ENCODE measurements around the gene PLEKHA5.
A peak's percentile ranks its signal among the peaks of the same experiment; 100 is the strongest.
"Not testable (repeated sequence)": the region's sequence is repeated elsewhere in the genome, so short reads cannot be mapped to it uniquely, and the experiment has no call there.

PLEKHA5 gene, protein sequence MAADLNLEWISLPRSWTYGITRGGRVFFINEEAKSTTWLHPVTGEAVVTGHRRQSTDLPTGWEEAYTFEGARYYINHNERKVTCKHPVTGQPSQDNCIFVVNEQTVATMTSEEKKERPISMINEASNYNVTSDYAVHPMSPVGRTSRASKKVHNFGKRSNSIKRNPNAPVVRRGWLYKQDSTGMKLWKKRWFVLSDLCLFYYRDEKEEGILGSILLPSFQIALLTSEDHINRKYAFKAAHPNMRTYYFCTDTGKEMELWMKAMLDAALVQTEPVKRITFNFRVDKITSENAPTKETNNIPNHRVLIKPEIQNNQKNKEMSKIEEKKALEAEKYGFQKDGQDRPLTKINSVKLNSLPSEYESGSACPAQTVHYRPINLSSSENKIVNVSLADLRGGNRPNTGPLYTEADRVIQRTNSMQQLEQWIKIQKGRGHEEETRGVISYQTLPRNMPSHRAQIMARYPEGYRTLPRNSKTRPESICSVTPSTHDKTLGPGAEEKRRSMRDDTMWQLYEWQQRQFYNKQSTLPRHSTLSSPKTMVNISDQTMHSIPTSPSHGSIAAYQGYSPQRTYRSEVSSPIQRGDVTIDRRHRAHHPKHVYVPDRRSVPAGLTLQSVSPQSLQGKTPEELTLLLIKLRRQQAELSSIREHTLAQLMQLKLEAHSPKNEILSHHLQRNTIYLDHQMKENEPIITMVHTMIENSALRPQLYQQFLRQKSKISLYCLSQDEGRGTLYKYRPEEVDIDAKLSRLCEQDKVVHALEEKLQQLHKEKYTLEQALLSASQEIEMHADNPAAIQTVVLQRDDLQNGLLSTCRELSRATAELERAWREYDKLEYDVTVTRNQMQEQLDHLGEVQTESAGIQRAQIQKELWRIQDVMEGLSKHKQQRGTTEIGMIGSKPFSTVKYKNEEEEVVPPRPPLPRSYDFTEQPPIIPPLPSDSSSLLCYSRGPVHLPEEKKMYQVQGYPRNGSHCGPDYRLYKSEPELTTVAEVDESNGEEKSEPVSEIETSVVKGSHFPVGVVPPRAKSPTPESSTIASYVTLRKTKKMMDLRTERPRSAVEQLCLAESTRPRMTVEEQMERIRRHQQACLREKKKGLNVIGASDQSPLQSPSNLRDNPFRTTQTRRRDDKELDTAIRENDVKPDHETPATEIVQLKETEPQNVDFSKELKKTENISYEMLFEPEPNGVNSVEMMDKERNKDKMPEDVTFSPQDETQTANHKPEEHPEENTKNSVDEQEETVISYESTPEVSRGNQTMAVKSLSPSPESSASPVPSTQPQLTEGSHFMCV

DNA sequence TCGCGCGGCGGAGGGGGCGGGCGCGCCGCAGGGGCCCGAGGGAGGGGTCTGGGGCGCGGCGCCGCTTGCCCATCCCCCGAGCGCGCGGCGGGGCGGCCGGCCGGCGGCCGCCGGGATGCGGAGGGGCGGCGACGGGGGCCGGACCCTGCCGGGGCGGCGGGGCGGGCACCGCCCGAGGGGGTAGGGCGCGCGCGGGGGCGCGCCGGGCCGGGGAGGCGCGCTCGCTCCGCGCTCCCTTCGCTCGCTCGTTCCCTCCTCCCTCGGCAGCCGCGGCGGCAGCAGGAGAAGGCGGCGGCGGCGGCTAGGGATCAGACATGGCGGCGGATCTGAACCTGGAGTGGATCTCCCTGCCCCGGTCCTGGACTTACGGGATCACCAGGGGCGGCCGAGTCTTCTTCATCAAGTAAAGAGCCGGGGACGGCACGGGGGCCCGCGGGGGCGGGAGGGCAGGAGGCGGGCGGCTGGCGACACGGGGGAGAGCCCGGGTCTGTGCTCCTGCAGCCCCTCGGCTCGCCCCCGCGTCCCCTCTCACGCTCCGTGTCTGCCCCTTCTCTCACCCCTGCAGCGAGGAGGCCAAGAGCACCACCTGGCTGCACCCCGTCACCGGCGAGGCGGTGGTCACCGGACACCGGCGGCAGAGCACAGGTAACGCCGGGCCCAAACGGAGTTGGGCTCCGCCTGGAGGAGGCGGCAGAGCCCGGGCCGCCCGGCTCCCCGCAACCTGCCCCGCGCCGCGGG lies at the start of gene PLEKHA5:
Gene PLEKHA5, plus strand, starts transcription at position 248 of the 738 bp plus-strand sequence. Its CDS starts 67 bp downstream, at position 315.
- peak; percentile 42 for DNase-seq (ENCODE audit: low spot score)

DNA sequence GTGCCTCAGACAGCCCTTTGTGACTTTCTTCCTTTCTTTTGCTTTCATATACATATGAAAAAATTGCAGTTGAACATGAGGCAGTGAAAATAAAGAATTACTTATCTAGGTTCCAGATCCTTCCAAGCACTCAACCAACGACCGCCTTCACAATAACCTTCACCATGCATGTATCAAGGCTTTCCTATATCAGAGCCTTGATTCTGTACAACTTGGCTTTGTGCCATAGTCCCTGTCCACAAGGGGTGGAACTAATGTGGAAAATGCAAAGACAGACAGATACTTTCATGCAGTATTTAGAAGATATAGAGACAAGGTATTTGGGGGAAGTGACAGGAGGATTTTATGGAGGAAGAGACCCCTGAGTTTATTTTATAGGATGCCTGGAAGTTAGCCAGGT lies 48.6 kb upstream of the PLEKHA5 start:
- no peak for DNase-seq (ENCODE audit: low spot score)

DNA sequence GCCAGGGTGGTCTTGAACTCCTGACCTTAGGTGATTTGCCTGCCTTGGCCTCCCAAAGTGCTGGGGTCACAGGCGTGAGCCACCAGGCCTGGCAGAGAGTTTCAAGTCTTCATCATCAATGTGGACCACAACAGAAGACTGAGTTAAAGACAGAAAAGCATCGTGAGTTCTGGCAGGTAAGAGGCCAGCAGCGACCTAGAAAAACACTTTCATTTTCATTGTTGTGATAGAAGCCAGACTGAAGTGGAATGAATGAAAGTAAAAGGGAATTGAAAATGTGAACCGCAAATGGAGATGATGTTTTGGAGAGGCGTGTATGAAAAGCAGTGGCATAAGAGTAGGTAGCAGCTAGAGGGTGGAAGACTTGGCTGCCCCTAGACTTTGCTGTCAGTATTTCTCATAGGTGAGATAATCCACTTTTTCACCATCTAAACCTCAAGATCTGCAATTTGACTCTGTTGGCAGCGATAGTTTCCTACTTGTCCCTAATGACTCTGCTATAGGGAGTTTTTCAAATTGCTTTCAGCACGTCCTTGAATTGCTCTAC lies 47.1 kb upstream of the PLEKHA5 start:
- DNase-seq (ENCODE audit: low spot score) = no peak

DNA sequence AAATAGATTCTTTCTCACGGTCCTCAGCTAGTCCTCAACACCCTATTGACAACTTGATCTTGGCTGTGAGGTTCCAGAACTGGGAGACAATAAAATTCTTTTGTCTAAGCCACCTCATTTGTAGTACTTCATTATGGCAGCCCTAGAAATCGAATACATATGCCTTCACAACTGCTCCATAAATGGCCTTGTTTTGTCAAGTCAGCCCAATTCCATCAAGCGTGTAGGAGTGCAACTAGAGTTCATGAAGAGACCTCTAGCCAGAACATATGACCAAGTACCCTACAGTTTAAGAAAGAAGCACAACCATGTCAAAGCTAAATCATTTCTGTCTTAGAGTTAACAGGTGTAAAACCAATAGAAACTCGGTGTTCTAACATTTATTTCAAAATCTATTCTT lies 45.0 kb upstream of the PLEKHA5 start:
- no peak for DNase-seq (ENCODE audit: low spot score)

DNA sequence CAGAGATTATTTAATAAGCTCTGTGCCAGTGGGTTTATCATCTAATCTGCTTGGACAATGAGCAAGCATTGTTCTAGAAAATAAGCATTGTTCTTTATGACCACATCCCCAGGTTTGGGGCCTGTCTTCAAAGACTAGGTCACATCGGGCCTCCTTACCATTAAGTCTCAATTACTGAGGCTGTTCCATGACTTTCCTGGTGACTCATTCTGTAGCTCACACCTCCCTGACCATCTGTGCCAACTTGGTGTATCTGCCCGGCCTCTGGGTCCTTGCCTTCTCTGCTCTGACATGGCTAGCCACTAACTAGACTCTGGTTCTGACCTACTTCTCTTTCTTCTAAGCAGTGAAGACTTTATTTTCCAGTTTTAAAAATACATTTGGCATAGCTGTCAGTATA lies 44.4 kb upstream of the PLEKHA5 start:
- no peak for DNase-seq (ENCODE audit: low spot score)

DNA sequence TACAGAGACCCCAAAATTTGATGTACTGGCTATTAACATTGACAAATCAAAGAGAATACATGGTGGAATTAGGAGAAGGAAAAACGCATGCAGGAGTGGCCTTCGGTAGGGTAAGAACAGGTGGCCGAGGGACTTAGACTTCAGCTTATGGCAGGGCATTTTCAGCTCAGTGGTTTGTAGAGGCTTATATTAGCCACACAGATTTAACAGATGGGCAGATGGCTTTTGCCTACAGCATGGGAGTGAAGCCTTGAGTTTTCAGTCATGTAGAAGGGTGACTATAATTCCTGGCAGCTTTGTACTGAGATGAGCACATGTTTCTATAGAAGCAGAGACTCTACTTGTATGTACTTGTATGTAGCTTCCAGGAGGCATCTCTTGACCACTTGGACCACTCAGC lies 40.9 kb upstream of the PLEKHA5 start:
- DNase-seq (ENCODE audit: low spot score) = no peak

DNA sequence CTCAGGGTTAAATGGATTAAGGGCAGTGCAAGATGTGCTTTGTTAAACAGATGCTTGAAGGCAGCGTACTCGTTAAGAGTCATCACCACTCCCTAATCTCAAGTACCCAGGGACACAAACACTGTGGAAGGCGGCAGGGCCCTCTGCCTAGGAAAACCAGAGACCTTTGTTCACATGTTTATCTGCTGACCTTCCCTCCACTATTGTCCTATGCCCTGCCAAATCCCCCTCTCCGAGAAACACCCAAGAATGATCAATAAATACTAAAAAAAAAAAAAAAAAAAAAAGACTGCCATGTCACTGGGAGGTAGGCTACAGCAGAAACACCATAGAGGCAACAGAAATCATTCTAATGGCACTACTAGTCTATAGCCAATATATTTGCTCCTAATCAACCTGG lies 37.1 kb upstream of the PLEKHA5 start:
- DNase-seq (ENCODE audit: low spot score) = not testable (repeated sequence)

DNA sequence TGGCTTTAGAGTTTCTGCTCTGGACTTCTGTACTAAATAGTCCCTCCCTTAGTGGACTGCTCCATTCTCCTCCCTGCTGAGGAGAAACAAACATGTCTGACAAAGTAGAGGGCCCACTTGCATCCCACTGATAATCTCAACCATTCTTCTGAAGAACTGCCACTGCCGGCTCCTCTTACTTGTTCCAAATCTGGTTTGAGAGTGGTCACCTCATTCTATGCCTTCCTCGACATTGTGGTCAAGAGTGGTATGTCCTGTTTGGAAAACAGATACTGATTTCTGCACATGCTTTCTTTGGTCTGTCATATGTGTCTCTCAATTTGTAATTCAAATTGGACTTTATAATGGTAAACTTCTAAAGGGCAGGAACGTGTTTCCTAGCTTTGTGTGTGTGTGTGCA lies 36.3 kb upstream of the PLEKHA5 start:
- DNase-seq (ENCODE audit: low spot score) = no peak

DNA sequence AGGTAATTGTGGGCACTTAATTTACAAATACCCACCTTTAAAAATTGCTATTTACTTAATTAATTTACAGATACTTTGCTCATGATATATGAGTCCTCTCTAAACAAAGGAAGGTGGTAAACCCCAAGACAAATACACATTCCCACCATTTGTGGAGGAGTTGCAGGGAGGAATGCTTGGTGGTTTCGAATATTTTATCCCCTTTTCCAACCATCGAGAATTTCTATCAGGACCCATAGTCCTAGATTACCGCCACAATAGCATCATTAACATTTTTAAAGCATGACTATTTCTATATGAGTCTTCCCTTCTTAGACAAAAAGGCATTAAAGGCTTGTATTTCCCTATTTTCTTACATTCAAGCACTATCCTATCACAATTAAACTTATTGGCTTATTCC lies 34.2 kb upstream of the PLEKHA5 start:
- no peak for DNase-seq (ENCODE audit: low spot score)

DNA sequence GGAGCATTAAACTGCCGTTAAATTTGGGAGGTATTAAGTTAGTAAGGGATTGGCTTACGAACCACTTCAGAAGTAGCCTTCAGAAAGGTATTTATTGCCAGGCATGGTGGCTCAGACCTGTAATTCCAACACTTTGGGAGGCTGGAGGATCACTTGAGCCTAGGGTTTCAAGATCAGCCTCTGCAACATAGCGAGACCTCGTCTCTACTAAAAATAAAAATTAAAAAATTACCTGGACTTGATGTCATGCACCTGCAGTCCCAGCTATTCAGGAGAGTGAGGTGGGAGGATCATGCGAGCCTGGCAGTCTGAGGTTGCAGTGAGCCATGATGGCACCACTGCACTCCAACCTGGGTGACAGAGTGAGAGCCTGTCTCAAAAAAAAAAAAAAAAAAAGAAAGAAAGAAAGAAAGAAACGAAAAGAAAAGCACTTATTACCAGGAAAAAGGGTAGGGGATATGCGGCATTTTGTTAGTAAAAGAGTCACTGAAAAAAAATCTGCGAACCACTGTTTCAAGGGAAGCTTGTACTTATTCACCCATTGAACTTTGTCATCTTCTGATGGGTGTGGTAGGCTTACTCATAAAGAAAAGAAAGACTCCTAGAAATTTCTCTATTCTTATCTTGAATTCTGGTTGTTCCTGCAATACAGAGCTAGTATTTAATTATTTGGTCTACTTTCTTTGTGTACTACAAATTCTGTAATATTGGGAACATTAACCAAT lies 33.6 kb upstream of the PLEKHA5 start:
- no peak for DNase-seq (ENCODE audit: low spot score)

DNA sequence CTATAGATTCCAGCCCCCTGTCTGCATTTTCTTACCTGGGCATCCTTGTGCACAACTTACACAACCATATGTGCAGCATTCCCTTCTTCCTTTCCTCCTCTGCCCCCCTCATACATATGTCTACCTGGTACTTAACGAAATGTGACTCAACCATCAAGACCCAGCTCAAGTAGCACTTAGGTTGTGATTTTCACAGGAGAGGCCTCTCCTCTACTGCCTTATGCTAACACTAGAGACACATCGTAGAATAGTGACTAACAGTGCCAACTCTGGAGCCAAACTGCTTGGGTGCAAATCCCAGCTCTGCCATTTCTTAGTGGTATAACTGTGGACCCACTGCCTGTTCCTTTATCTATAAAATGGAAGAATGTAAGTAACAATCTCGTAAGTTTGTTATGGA lies 24.1 kb upstream of the PLEKHA5 start:
- no peak for DNase-seq (ENCODE audit: low spot score)

DNA sequence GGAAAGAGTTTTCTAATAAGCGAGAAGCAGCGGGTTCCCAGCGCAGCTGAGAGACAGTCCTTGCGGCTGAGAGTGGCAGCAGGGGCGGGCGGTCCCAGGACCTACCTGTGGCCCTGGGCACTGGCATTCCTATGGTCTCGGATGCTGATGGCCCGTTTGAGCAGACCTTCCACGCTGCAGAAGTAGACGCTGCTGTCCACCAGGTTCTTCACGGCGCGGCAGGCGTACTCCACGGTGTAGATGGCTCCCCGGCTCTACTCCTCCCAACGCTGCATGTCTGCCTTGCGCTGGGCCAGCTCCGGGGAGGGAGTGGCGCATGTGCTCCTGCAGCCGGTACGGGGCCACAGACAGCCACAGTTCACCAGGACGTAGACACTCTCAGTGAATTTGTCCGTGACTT lies 21.8 kb upstream of the PLEKHA5 start:
- no peak for DNase-seq (ENCODE audit: low spot score)

DNA sequence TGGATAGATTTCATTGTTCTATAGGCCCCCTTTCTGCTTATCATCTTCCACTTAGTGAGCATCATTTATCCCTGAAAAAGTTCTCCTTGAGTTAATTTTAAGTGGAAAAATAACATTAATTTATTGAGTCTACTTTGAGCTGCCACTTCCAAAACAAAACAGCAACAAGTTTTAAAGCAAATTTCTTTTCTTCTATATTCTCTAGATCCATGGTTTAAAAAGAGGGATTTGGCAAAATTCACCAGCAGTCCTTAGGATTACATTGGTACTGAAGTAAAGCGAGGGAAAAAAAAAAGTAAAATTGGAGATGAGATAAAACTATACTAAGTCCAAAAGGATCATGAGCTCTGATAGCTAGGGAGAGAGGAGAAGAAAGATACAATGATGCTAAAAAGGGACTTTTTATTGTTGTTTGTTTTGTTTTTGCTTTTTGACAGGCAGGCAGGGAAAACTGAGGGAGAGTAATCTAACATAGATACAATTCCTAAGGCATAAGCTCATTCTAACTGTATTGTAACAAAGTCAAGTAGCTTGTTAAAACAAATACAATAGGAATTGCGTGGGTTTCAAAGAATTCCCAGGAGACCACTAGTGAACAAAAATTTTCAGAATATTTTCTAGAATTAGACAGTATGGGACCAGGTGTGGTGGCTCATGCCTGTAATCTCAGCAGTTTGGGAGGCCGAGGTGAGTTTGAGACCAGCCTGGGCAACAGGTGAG lies 19.2 kb upstream of the PLEKHA5 start:
- DNase-seq (ENCODE audit: low spot score) = no peak

DNA sequence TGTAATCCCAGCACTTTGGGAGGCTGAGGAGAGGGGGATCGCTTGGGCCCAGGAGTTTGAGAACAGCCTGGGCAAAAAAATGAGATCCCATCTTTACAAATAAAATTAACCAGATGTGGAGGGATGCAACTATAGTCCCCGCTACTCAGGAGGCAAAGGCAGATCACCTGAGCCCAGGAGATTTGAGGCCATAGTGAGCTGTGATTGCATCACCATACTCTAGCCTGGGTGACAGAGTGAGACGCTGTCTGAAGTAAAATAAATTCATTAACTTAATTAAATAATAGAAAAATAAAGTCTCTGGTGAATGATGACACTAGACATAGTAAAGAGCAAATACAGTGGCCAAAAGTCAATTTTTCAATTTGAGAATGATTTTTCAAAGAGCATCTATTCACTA lies 16.1 kb upstream of the PLEKHA5 start:
- no peak for DNase-seq (ENCODE audit: low spot score)

DNA sequence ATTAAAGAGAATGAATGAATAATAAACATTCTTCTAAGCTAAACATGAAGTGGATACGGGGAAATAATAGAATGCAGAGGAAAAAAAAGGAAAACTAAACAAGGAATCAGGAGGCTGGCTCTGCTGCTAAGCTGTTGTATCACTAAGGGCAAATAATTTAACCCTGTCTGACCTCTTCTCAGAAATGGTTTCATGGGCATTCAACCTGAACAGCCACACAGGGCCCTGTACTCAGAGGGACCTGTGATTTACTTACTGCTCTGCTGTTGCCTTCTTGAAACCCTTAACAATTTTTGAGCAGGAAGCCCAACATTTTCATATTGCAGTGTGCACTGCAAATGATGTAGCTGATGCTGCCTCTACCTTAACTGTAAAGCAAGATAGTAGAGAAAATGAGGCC lies 14.2 kb upstream of the PLEKHA5 start:
- no peak for DNase-seq (ENCODE audit: low spot score)

DNA sequence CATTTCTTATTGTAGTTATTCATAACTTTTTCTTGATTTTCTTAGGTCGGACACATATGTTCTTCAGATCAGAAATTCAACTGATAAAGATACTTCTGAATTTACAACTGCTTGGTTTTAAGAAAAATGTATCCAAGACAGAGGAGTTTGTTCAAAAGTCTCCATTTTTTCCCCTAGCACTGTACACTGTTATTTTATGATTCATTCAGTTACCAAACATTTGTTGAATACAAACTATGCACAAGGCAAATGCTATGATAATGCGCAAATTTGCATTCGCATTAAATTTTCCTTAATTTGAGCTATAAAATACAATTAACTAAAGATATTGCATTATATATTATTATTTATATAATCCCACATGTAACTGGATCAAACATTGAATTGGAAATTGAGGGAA lies 10.1 kb upstream of the PLEKHA5 start:
- DNase-seq (ENCODE audit: low spot score) = no peak

DNA sequence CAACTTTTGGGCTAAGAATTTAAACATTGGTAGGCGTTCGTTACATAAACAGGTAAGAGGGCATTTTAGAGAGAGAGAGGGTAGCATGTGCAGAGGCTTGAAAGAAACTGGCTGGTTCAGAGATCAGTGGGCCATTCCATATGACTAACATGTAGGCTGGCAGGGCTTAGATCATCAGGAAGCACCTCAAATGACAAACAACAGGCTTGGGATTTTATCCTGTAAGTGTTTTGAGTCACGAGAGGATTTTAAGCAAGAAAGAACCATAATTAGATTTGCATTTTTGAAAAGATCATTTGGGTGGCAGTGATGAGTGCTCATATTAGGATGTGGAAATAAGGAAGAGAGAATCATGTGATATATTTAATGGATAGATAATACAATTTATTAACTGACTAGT lies 8.7 kb upstream of the PLEKHA5 start:
- no peak for DNase-seq (ENCODE audit: low spot score)

DNA sequence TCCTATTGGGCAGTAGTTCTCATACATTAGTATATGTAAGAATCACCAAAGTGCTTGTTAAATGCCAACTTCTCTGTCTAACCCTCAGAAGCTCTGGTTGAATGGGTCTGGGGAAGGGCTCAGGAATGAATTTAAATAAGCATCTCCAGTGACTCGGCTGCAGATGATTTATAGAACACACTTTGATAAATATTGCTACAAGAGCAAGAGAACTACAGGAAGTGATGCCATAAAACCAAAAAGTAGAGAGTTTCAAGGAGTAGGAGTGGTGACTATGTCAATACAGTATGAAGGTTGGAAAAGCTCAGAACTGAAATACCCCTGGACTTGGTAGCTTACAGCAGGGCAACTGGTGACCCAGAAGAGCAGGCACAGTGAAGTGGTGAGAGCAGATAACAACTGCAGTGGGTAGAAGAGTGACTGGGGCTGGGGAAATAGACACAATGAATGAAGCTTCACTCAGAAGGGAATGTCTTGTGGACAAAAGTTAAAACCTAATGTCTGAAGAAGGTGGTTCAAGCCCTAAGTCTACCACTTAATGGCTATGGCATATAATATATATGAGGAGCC lies 8.0 kb upstream of the PLEKHA5 start:
- DNase-seq (ENCODE audit: low spot score) = no peak

DNA sequence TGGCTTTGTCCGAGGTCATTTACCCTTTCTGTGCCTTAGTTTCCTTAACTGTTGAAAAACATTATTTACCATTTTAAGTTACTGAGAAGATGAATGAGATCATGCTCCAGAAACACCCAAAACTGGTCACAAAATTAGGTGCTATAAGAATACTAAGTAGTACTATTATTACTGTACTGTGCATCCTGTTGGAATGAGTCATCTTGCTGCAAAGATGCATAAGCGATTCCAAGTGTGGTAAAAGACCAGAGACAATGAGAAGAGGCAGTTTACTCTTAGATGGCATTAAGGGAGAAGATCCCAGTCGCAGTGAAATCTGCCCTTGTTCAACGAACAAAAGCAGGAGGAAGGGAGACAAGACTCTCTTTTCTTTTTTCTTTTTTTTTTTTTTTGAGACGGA lies 4.2 kb upstream of the PLEKHA5 start:
- peak; percentile 65 for DNase-seq (ENCODE audit: low spot score)

DNA sequence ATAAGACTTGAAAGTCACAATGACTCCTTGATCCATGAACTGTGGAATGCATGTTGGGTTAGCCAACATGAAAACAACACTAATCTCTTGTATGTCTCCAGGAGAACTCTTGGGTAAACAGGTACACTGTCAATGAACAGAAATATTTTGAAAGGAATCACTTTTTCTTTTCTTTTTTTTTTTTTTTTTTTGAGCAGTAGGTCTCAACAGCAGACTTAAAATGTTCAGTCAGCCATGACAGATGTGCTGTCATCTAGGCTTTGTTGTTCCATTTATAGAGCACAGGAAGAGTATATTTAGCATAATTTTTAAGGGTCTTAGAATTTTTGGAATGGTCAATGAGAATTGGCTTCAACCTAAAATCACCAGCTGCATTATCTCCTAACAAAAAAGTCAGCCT lies 2.3 kb upstream of the PLEKHA5 start:
- no peak for DNase-seq (ENCODE audit: low spot score)
